Measurements from ENCODE around the gene CEND1. TPM values are rescaled to one million over a fixed set of nuclear protein-coding genes. Genes with fewer than 3 reads are reported as not detected.

CEND1 gene
- total and polyA plus RNA-seq, 2 of the 13 experiments (the other 11 are each of a cell fraction or from before 2014, with no cell fraction given) = not detected

- no peak for TF ChIP-seq RORA (CRISPR knock-in tag; IDR thresholded peaks at IDR 0.05)
- no peak; the same call in 1 of the 2 replicates for TF ChIP-seq THAP9 (CRISPR knock-in tag; IDR thresholded peaks at IDR 0.05; ENCODE audit: borderline replicate concordance)
- 0 out of 2 replicates have a peak, but pooled peaks have one; percentile 3 for TF ChIP-seq AHR (CRISPR knock-in tag; IDR thresholded peaks at IDR 0.05)
- peak; percentile 32; the same call in 1 of the 2 replicates for TF ChIP-seq SRY (CRISPR knock-in tag; IDR thresholded peaks at IDR 0.05)
- peak; percentile 62; the same call in 1 of the 3 replicates for TF ChIP-seq MXI1 (IDR thresholded peaks at IDR 0.05; ENCODE audit: borderline replicate concordance, low read depth, low read length)
These were observed 29.4 kb upstream of the CEND1 start (continued) for GRCh38 chr11:819129-819931.

GRCh38 chr11:818396-819128, 28.7 kb upstream of the CEND1 start, which contains the start of gene PNPLA2:
PNPLA2 (plus strand) TSS chr11:818914; CDS start chr11:819719, 805 bp downstream.
- Histone ChIP-seq H4K20me1 (ENCODE audit: insufficient read depth, low read length) (peaks cover 20% of the 10 kb centered on the region), H2AFZ (ENCODE audit: low read length) (no peak within 1 kb of the TSS), H3K36me3 (replicated peaks in 1 of 2; ENCODE audit: control insufficient read depth in 1 of 2, insufficient read depth in 2 of 2, low read length in 2 of 2) (peaks cover 10% of the 10 kb centered on the region in 2 experiments), H3K4me1 (ENCODE audit: insufficient read depth, low read length) (peaks cover 27% of the 10 kb centered on the region), H3K27me3 (ENCODE audit: control insufficient read depth in 1 of 2, insufficient read depth in 2 of 2, low read length in 2 of 2) (no peaks in the 10 kb centered on the region; a peak in 1 of 5 replicates), H3K27ac (ENCODE audit: extremely low read length, insufficient read depth, low read length) (peak within 1 kb of the TSS; percentile 92), H3K9ac (ENCODE audit: insufficient read depth, low read depth, low read length) (peak within 1 kb of the TSS; percentile 92), H3K4me2 (ENCODE audit: low read depth, low read length) (peak within 1 kb of the TSS; percentile 98), H3K4me3 (replicated peaks in 1 of 3; ENCODE audit: insufficient read depth in 1 of 3, low read depth in 2 of 3, low read length in 3 of 3) (peak within 1 kb of the TSS; percentile 80 to 98 (median 94)), H3K9me3 (ENCODE audit: low read length) (no peaks in the 10 kb centered on the region), H3K79me2 (ENCODE audit: insufficient read depth, low read length) (peaks cover 20% of the 10 kb centered on the region)
- ChIA-PET CTCF (ENCODE audit: low intra/inter-chr PET ratio, low total read pairs) (no interaction called here), POLR2A (interaction anchor here (0.7 to 9.2 kb wide), 25 partner anchors 8 to 349 kb away, joined by 3 to 264 read pairs (median 8); partner anchors contain the start of genes CD151, CHID1, CRACR2B and DEAF1)
- peak; percentile 74 for DNase-seq (ENCODE audit: low spot score)
- intact Hi-C loops (cut with micrococcal nuclease; ENCODE audit: unreplicated experiment) (no loop called here), in situ Hi-C loops (cut with HindIII; ENCODE audit: extremely low pct_ligation_motif_present, low pct_unique_long_range_greater_than_20kb) (no loop called here)
- peak; percentile 21 for FAIRE-seq
- WGBS (ENCODE audit: low lambda C conversion rate) = 10% methylated on average over 4 of the region's 20 CpGs
- peak; percentile 39 for ATAC-seq
- BruUV-seq (replicated peaks) = TSS peak; percentile 81
- TF ChIP-seq AGO2 (optimal IDR thresholded peaks at IDR 0.05; ENCODE audit: low read depth, low read length) (no peak), ZNF564 (CRISPR knock-in tag; IDR thresholded peaks at IDR 0.05) (no peak), SAP130 (CRISPR knock-in tag; IDR thresholded peaks at IDR 0.05; ENCODE audit: low read depth) (peak; percentile 52), ZBTB10 (CRISPR knock-in tag; IDR thresholded peaks at IDR 0.05; ENCODE audit: borderline replicate concordance) (peak; percentile 89), SALL2 (CRISPR knock-in tag; IDR thresholded peaks at IDR 0.05) (0 out of 2 replicates have a peak, but pooled peaks have one; percentile 9), RXRB (CRISPR knock-in tag; IDR thresholded peaks at IDR 0.05; ENCODE audit: borderline replicate concordance) (peak; percentile 9; the same call in 1 of the 2 replicates), ZSCAN9 (CRISPR knock-in tag; IDR thresholded peaks at IDR 0.05; ENCODE audit: borderline replicate concordance) (peak; percentile 23; the same call in 1 of the 2 replicates), CEBPG (CRISPR knock-in tag; IDR thresholded peaks at IDR 0.05) (peak; percentile 86), ATF2 (CRISPR knock-in tag; IDR thresholded peaks at IDR 0.05) (peak; percentile 94)

Data from HepG2 (cell line).